Body of pancreas (tissue), 4 donors: Measurements from ENCODE around the gene GTF3C5. TPM values are rescaled to one million over a fixed set of nuclear protein-coding genes. Genes with fewer than 3 reads are reported as not detected.

Source experiments
- ATAC-seq: fragments of 150-250 bp; one replicate; pipeline ENCODE4 v1.9.1; 2016
- DNase-seq, 4 donors: peaks; one replicate each; pipeline ENCODE4 v3.0.0-alpha.2; 2019
- H3K27ac ChIP-seq, 4 donors: fragments of 200-600 bp; sonication (generic); 1 replicate in 3 of 4; 2 replicates in 1 of 4; pipeline versions ENCODE4 v1.5.1 to v1.6.1; 2016 to 2019; ENCODE audit warnings: mild to moderate bottlenecking in 1 of 4, mixed read lengths in 1 of 4, moderate library complexity in 1 of 4
- H3K27me3 ChIP-seq, 2 donors: fragments of 200-600 bp; sonication (generic); one replicate each; pipeline ENCODE4 v1.6.0; 2016; ENCODE audit warnings: mild to moderate bottlenecking in 1 of 2
- H3K36me3 ChIP-seq, 2 donors: fragments of 200-600 bp; sonication (generic); replicated peaks in 1 of 2; 2 replicates each; pipeline ENCODE4 v1.5.1; 2016; ENCODE audit warnings: low read depth in 2 of 2; ENCODE audit not compliant: insufficient read depth in 1 of 2
- H3K4me1 ChIP-seq: fragments of 200-600 bp; sonication (generic); one replicate; pipeline ENCODE4 v1.6.0; 2016
- H3K4me3 ChIP-seq, 2 donors: fragments of 200-600 bp; sonication (generic); 1 replicate in 1 of 2; 2 replicates in 1 of 2; pipeline ENCODE4 v1.5.1; 2016 to 2019
- H3K9me3 ChIP-seq, 3 donors: fragments of 200-600 bp; sonication (generic); 1 replicate in 2 of 3; 2 replicates in 1 of 3; pipeline ENCODE4 v1.5.1; 2016
- CTCF ChIP-seq, 7 experiments: fragments of 450-650 bp in 4 of 7; fragments of 200-600 bp in 3 of 7; sonication (generic) in 3 of 7; IDR thresholded peaks; one replicate each; pipeline ENCODE4 v1.5.1; 2016 to 2019; ENCODE audit warnings: antibody characterized with exemption in 7 of 7
- POLR2A ChIP-seq, 3 donors: fragments of 450-650 bp; IDR thresholded peaks; one replicate each; pipeline ENCODE4 v1.6.1; 2016; ENCODE audit warnings: antibody characterized with exemption in 3 of 3, mild to moderate bottlenecking in 2 of 3
- WGBS, 2 donors: methylation state at CpG; one replicate each; pipeline ENCODE4 v1.1.5; 2017; 5-methylcytosine and 5-hydroxymethylcytosine counted together
- intact Hi-C: fragments of 100-400 bp; cut with DNase I; formaldehyde crosslinking; loops from one replicate; pipeline ENCODE4 v1.15.1; 2023
- total RNA-seq, 2 donors: library from RNA; depleted of rRNA; stranded (reverse); fragments of >200 nt; gene quantifications; one replicate each; pipeline ENCODE4 v1.1.0, GENCODE V29; 2016

Gene GTF3C5
- total RNA-seq, 2 donors from 2014 or later: 43.1 to 57.7 TPM

DNA sequence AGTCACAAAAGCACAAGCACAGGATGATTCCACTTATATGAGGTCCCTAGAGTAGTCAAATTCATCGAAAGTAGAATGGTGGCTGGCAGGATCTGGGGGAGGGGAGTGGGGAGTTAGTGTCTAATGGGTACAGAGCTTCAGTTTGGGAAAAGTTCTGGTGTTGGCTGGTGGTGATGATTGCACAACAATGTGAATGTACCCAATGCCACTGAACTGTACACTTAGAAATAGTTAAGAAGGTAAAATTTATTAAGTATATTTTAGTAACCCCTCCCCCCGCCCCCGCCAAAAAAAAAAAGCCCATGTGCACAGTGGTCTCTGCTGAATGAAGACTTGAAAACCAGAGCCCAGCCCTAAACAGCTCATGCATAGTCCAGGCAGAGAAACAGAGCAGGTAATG lies 24.8 kb upstream of the GTF3C5 start:
- H3K4me3 ChIP-seq: no peak overlapping the region
- no peak overlapping the region for H3K27ac ChIP-seq
- WGBS, 2 donors: 48 to 56% methylated on average over 3 of the region's 3 CpGs
- no peaks in the 10 kb centered on the region for H3K9me3 ChIP-seq
- no peak for DNase-seq
- H3K4me1 ChIP-seq: no peaks in the 10 kb centered on the region
- no peaks in the 10 kb centered on the region for H3K27me3 ChIP-seq
- ATAC-seq: no peak
- intact Hi-C loops: no loop called here
- TF ChIP-seq POLR2A (IDR thresholded peaks at IDR 0.05) (no peak), CTCF (IDR thresholded peaks at IDR 0.05) (no peak)
- no peaks in the 10 kb centered on the region for H3K36me3 ChIP-seq

DNA sequence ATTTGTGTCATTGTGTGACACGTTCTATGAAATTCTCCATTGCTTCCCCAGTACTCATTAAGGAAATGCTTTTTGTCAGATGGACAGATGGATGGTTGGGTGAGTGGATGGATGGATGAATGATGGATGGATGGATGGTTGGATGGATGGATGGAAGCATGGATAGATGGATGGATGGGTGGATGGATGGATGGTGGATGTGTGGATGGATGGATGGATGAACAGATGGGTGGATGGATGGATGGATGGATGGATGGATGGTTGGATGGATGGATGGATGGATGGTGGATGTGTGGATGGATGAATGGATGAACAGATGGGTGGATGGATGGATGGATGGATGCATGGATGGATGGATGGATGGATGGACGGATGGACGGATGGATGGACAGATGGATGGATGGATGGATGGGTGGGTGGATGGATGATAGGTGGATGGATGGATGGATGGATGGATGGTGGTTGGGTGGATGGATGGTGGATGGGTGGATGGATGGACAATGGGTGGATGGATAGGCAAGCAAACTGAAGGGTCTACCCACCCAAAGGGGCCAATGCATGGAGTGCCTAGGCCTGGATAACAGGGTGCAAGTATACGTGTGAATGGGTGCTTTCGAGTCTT lies 24.0 kb upstream of the GTF3C5 start:
- DNase-seq: no peak
- ATAC-seq: no peak
- Histone ChIP-seq H3K4me3 (no peak overlapping the region), H3K4me1 (no peaks in the 10 kb centered on the region), H3K27ac (no peak overlapping the region), H3K36me3 (no peaks in the 10 kb centered on the region), H3K9me3 (no peaks in the 10 kb centered on the region), H3K27me3 (no peaks in the 10 kb centered on the region)
- intact Hi-C loops: no loop called here
- 70 to 74% methylated on average over 5 of the region's 5 CpGs for WGBS, 2 donors
- TF ChIP-seq POLR2A (IDR thresholded peaks at IDR 0.05) (no peak), CTCF (IDR thresholded peaks at IDR 0.05) (no peak)

DNA sequence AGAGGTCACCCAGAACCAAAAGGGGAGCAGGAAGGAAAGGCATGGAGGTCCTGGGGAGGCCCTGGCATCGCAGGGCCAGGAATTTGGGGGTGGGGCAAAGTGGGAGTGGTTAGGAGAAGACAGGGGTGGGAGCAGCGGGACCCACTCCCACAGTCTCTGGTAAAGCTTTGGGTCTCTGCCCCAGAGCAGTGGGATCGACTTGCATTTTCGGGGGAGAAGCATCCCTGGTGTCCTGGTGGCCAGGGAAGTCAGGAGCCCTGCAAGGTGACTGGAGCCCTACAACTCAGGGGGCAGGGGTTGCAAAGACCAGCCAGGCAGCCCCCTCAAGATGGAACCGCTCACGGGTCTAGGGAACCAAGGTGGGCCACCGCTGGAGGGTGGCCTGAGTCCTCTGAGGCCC lies 22.4 kb upstream of the GTF3C5 start:
- Histone ChIP-seq H3K9me3 (no peaks in the 10 kb centered on the region), H3K4me1 (no peaks in the 10 kb centered on the region), H3K27ac (no peak overlapping the region), H3K4me3 (no peak overlapping the region), H3K27me3 (no peaks in the 10 kb centered on the region), H3K36me3 (no peaks in the 10 kb centered on the region)
- TF ChIP-seq POLR2A (IDR thresholded peaks at IDR 0.05): no peak
- intact Hi-C loops: no loop called here
- 60 to 70% methylated on average over 6 to 7 of the region's 7 CpGs for WGBS, 2 donors
- ATAC-seq (no peak), DNase-seq (no peak)

DNA sequence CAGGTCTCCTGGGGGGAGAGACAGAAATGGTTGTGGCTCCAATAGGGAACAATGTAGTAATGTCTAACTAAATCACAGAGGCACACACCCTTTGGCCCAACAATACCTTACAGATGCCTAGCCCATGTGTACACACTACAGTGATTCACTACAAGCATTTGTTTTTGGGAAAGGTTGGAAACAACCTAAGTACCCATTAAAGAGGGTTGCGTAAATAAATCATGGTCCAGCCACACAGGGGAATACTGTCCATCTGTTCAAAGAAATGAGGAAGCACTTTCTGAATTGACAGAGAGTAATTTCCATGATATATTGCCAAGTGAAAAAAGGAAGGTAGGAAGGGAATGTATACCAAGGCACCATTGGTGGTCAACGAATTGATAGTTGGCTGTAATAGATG lies 22.0 kb upstream of the GTF3C5 start:
- intact Hi-C loops: no loop called here
- Histone ChIP-seq H3K4me3 (no peak overlapping the region), H3K27ac (no peak overlapping the region), H3K4me1 (no peaks in the 10 kb centered on the region), H3K27me3 (no peaks in the 10 kb centered on the region), H3K9me3 (no peaks in the 10 kb centered on the region), H3K36me3 (no peaks in the 10 kb centered on the region)
- DNase-seq: no peak
- 58 to 65% methylated on average over 2 of the region's 2 CpGs for WGBS, 2 donors
- no peak for ATAC-seq
- TF ChIP-seq POLR2A (IDR thresholded peaks at IDR 0.05): no peak
- no peak for TF ChIP-seq CTCF (IDR thresholded peaks at IDR 0.05)

DNA sequence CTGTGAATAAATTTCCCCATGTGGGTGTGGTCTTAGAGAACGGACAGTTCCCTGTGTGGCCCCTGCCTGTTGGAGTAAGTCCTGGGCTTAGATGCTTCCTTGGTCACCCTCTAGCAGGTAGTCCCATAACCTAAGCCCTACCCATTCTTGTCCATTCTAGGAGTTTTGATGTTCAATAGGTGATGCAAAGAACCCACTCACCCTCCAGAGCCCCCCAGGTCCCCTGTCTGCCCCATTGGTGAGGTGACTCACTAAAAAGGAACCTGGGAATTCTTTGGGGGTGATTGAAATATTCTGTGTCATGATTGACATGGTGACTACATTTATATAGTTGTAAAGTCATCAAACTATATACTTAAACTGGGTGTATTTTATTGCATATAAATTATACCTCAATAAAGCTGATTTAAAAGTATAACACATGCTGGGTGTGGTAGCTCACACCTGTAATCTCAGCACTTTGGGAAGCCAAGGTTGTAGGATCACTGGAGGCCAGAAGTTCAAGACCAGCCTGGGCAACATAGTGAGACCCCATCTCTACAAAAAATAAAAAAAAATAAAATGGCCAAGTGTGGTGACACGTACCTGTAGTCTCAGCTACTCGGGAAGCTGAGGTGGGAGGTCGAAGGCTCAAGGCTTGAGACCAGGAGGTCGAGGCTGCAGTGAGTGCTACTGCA lies 20.8 kb upstream of the GTF3C5 start:
- ATAC-seq: no peak
- 69 to 75% methylated on average over 5 of the region's 5 CpGs for WGBS, 2 donors
- Histone ChIP-seq H3K4me3 (no peak overlapping the region), H3K27me3 (no peaks in the 10 kb centered on the region), H3K36me3 (no peaks in the 10 kb centered on the region), H3K27ac (no peak overlapping the region), H3K9me3 (no peaks in the 10 kb centered on the region), H3K4me1 (no peaks in the 10 kb centered on the region)
- no peak for DNase-seq
- intact Hi-C loops: loop anchor here (10.0 kb wide), 1 partner anchor 485 kb away; no protein-coding TSS in a partner anchor
- TF ChIP-seq POLR2A (IDR thresholded peaks at IDR 0.05) (no peak), CTCF (IDR thresholded peaks at IDR 0.05) (no peak)
